ENCODE measurements around the gene ZNF474.

ZNF474 gene

DNA sequence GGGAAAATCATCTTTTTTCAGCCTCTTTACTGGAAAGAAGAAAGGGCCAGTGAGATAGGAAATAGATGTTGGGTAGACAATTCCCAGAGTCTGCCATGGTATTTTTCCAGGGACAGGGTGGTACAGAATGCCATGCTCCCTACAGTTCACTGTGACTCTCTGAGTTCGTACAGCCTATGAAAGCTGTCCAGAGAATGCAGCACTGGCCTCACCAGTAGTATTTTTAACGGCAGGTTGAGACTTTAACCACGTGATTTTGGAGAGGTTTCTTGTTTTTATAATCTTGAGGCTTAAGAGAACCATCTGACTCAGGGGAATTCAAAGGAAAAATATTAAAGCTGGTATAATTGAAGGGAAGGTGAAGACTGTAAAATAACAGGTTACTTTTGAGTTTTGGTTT is 10.1 kb upstream of the ZNF474 start:
- DNase-seq = no peak

DNA sequence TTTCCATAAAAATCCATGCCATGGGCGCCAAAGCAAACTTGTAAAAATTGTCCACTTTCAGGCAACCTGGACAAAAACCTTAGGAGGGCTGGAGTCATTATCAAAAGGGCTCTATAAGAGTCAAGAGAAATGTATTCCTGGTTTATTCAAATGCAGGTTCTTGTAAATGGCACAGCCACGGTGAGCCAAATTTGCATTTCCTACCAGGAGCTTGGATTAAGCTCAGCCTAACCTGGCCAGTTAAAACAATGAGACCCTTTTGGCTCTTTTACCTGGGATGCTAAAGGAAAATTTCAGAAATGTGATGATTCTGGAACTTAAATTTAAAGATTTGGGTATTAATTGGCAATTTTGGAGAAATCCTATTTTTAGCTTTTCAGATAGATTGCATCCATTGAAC is 8.9 kb upstream of the ZNF474 start:
- DNase-seq = no peak

GRCh38 chr5:122120957-122121356 is 8.4 kb upstream of the ZNF474 start:
- DNase-seq = no peak

- no peak for DNase-seq
Observed at GRCh38 chr5:122121479-122122465, 7.6 kb upstream of the ZNF474 start.

- no peak for DNase-seq
Observed at GRCh38 chr5:122124766-122125165, 4.6 kb upstream of the ZNF474 start.

- no peak for DNase-seq
Observed at GRCh38 chr5:122126177-122126755, 3.1 kb upstream of the ZNF474 start.

- DNase-seq = no peak
Observed at GRCh38 chr5:122126756-122127321, 2.5 kb upstream of the ZNF474 start.

- no peak for DNase-seq
Observed at GRCh38 chr5:122130152-122130551, 806 bp downstream of the ZNF474 start.

- no peak for DNase-seq
Observed at GRCh38 chr5:122137702-122138101, 8.4 kb downstream of the ZNF474 start.

- DNase-seq = no peak
Observed at GRCh38 chr5:122138356-122138755, 9.0 kb downstream of the ZNF474 start.

GRCh38 chr5:122140900-122141299 is 11.6 kb downstream of the ZNF474 start:
- no peak for DNase-seq

GRCh38 chr5:122141751-122142150 is 12.4 kb downstream of the ZNF474 start:
- no peak for DNase-seq

DNA sequence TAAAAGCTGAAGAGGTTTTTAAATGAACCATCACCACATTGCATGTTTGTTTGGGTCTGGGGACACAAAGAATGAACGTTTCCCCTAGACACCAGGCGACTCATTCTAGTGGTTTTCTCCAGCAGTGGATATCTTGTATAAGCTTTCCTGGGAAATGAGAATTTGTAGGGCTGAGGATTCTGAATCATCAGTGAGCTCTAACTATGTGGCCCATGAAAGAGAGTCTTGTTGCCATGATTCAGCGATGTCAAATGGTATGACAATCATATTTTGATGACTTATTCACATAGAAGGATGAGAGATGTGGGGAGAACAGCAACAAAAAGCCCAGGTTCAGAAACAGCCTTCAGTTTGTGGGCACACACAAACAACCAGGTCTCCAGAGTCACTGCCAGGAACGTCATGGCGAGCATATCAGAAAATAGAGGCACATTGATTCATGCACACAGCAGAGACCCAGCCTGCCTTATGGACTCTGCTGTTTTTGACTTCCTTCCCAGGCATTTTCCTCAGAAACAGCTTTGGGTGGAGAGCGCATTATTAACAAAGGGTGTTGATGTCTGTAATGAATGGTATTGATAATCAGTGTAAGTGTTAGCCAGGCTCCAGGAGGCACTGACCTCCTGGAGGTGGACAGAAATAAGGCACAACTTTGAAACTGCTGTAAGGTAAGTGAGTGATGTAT is 13.3 kb downstream of the ZNF474 start:
- no peak for DNase-seq

DNA sequence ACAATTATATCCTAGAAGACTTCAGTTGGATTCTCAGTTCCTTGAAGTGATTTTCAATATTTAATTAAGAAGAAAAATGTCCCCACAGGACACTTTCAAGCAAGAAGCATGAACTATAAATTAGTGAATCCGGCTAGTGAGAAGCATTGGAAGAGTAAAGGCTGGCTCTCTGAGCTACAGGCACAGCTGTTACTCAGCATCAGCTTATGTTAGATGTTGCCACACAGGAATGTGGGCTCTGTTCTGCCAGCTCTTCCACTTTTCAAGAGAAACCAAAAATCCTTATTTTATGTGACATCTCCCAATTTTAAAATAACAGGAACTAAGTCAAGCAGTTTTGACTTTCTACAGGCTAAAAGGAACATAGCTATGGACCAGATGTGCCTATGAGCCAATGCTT is 14.9 kb downstream of the ZNF474 start:
- DNase-seq = no peak

DNA sequence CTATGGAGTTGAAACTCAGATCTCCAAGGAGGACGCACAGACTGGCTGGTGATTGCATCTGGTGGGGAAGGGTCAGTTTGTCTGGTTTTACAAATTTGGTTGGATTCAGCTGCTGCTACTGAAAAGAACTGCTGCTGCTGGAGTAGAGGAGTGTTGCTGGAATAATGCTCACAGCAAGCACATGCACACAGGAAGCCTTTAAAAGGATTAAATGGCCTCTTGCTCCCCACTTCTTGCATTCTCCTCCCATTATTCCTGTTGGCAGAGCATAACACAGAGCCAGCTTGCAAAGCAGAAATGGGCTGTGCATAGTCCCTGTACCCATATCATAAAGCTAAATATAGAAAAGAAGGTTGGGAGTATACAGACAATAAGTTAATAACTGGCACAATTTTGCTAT is 16.6 kb downstream of the ZNF474 start:
- no peak for DNase-seq

DNA sequence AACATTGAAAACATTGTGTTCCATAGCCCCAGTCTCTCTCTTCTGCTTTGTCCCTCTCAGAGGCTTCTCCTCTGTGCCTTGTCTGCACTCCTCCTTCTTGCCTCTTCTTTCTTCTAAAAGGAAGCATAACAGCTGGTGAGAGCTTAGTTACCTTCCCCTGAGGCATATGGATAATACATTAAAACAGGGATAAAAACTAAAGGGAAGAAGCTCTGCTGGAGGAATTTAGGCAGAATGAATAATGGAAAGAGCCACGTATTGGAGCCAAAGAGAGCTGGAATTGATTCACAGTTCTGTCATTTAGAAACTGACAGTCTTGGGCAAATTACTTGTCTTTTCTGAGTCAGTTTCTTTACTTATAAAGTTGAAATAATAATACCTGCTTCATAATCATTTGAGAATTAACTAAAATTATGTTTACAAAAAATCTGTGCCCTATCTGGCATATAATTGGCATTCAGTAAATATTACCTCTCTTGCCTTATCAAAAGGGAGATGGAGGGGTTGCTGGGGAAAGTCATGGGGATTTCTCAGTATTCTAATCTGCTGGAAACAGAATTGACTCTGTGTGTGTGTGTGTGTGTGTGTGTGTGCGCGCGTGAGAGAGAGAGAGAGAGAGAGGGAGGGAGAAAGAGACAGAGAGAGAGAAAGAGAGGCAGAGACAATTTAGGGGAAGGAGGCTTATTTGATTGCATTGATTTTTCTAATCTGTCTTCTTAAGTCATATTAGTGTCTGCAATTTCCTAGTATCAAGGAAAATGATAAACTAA is 20.2 kb downstream of the ZNF474 start:
- no peak for DNase-seq

GRCh38 chr5:122150215-122150614 is 20.9 kb downstream of the ZNF474 start:
- no peak for DNase-seq

- no peak for DNase-seq
Observed at GRCh38 chr5:122151640-122152039, 22.3 kb downstream of the ZNF474 start.

DNA sequence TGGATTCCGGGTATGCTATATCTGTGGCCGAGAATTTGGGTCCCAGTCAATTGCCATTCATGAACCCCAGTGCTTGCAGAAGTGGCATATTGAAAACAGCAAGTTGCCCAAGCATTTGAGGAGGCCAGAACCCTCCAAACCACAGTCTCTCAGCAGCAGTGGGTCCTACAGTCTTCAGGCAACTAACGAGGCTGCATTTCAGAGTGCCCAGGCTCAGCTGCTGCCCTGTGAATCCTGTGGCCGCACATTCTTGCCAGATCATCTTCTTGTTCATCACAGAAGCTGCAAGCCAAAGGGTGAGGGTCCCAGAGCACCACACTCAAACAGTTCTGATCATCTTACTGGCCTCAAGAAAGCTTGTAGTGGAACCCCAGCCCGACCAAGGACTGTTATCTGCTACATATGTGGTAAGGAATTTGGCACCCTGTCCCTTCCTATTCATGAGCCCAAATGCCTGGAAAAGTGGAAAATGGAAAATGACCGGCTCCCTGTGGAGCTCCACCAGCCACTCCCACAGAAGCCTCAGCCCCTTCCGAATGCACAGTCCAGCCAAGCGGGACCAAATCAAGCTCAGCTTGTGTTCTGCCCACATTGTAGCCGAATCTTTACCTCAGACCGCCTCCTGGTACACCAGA is 23.0 kb downstream of the ZNF474 start:
- no peak for DNase-seq

DNA sequence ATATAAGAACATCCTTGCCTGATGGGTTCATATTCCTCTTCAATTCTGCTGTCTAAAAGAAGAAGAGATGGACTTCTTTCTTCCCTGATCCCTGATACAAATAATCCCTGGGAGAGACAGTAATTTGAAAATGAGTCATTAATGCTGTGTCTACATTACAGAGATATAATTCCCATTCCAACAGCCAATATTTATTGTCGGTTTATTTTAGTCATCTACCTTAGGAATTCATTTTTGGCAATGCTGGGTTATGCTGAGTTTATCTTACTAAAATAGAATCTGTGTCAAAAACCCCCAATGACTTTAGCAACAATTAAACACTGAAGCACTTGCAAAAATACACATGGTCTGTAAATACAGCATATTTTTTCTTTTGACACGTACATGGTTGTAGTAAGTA is 23.9 kb downstream of the ZNF474 start:
- no peak for DNase-seq

DNA sequence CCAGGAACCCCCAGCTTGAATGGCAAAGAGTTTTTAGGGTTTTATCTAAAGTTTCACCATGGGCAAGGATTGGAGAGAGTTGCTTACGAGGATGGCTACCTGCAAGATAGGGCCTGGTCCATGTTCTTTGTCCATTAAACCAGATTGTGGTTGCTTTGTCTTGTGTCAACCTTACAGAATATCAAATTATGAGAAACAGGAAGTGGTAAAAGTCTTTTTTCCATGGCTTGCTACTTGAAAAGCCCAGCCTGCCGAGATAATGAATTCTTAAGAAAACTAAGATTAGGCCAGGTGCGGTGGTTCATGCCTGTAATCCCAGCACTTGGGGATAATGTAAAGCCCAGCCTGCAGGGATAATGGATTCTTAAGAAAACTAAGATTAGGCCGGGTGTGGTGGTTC is 24.4 kb downstream of the ZNF474 start:
- DNase-seq = no peak

DNA sequence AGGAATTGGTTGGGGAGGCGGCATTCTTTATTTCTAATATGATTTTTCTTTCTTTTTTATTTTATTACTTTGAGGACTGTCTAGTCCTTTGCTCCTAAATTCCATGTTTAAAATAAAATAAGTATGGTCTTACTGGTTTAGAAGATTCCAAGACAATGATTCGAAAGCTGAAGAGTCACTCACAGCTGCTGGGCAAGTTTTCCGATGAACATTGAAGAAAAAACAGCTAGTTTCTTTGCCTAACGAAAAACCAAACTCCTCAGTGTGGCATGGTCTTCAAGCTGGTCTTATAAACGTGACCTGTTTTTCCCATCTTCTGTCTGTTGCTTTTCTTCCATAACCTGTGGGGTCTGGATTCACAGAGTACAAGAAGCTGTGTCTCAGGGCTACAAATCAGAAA is 25.1 kb downstream of the ZNF474 start:
- DNase-seq = no peak
